ENCODE data around the gene TRAPPC10. TPM values are rescaled to one million over a fixed set of nuclear protein-coding genes. Genes with fewer than 3 reads are reported as not detected.
A peak's percentile ranks its signal among the peaks of the same experiment; 100 is the strongest.
"Not testable (repeated sequence)": the region's sequence is repeated elsewhere in the genome, so short reads cannot be mapped to it uniquely, and the experiment has no call there.

TRAPPC10 gene
- total RNA-seq, 1 experiment from 2014 or later, result 21.4 TPM

DNA sequence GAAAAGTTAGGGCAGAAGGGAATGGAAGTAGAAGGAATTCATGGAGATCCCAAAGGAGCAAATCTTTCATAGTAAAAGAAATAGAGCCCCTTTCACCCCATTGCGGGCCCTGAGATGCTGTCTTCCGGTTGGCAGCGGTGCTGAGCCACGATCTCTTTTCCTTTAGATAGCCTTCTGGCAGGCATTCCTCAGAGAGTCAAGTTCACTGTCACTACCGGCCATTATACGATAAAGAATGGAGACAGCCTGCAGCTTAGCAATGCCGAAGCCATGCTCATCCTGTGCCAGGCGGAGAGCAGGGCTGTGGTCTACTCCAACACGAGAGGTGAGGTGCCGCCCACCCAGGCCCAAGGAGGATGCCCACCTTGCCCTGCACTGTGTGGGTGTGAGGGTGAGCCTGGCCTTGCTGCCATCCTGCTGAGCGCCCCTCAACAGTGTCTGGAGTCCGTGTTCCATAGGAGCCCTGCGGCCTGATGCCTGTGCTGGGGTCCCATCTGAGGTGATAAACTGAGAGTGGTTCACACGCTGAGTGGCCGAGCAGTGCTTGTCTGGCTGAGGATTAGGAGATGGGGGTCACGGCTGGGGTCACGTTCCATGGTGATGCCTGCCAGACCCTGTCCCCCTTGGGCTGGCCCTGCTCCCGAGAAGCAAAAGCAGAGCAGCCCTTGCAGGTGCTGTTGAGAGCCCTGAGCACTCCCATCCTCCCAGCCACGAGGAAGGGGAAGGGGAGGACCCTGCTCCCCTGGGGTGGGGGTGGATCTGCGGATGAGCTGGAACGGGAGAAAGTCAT is 74.7 kb downstream of the TRAPPC10 start:
- no peak for DNase-seq (ENCODE audit: low read depth)

DNA sequence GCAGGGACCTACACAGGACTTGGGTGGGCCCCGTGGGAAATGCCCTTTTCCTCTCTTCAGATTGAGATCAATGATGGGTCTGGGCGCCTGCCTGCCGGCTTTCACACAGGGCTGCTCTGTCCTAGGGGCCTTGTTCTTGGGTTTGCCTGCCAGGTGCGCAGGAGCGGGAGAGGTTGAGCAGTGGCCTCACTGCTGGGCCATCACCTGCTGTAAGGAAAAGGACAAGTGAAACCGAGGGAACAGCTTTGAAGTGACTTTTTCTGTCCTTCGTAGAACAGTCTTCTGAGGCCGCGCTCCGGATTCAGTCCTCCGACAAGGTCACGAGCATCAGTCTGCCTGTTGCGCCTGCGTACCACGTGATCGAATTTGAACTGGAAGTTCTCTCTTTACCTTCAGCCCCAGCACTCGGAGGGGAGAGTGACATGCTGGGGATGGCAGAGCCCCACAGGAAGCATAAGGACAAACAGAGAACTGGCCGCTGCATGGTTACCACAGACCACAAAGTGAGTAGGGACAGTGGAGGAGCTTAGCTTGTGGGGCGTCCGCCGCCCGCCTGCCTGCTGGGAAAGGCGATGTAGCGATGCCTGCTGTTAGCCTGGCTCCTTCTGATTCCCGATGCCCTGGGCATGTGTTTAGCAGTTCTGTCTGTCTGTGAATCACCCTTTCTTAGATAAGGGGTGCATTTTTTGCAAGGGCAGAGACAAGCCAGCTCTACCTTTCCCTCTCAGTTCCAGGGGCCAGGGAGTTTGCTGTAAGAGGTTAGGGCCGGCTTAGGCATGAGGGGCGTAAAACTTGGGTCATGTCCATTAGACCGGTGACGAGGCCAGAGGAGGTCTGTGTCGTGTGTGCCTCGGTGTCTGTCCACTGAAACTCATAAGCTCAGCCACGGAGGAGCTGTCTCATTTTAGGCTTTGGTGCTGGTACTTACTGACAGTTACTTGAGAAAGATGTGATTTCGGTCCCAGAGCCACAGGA is 75.6 kb downstream of the TRAPPC10 start:
- DNase-seq (ENCODE audit: low read depth), result no peak

- no peak for DNase-seq (ENCODE audit: low read depth)
These were observed 76.3 kb downstream of the TRAPPC10 start for GRCh38 chr21:44088401-44088780.

DNA sequence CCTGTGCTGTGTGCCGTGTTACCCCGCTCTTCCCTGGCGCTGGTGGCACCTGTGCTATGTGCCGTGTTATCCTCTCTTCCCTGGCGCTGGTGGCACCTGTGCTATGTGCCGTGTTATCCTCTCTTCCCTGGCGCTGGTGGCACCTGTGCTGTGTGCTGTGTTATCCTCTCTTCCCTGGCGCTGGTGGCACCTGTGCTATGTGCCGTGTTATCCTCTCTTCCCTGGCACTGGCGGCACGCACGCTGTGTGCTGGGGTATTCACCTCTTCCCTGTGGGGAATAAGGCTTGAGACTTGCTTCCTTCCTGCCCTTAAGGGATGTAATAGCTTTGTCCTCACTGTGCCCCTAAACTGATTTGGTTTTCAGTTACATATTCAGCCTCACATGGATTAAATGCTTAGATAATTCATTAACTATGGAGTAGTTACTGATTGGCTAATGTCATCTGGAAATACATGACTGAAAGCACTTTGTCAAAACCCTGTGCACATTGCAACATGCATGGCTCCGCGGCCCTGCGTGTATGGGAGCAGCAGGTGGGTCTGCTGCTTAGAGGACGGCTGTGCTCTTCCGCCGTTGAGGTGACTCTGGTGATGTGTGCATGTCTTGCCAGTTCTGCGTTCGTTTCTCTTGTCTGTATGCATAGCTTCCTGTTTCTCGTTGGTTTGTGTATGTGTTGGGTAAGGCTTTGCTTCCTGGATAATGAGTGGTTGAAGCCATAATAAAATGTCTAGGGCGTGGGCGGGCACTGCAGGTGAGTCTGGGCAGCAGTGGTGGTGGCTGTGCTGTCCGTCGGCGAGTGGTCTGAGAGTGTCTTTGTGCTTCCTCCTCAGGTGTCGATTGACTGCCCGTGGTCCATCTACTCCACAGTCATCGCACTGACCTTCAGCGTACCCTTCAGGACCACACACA is 77.1 kb downstream of the TRAPPC10 start:
- DNase-seq (ENCODE audit: low read depth), result no peak

DNA sequence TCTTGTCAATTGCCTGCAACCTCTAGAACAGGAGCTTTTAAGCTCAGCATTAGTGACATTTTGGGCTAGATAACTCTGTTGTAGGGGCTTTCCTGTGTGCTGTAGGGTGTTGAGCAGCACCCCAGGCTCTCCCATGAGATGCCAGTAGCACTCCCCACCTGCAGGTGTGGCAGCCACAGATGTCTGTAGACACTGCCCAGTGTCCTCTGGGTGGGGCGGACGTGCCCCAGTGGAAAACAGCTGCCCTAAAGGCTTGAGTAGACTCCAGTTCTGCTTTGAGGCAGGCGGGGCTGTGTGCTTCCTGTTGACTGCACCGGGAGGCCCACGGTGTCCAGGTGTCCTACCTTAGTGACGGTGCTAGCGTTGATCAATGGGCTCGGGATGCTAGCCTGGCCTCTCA is 78.2 kb downstream of the TRAPPC10 start:
- no peak for DNase-seq (ENCODE audit: low read depth)

DNA sequence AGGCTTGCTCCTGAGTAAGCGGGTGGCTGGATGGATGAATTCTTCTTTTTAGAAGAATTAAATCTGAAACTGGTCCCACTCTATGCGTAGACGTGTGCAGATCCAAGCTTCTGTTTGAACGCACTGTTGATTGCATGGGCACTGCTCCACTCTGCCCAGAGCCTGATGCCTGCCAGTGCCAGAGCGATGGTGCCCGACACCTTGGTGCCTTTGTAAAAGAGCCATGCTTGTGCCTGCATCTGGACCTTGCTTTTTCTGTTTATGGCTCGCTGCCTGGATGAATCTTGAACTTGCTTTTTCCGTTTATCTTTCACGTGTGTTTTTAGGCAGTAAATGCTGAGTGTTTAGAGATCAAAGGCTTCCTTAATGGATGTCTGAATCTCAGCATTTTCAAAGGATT is 80.1 kb downstream of the TRAPPC10 start:
- DNase-seq (ENCODE audit: low read depth), result no peak

DNA sequence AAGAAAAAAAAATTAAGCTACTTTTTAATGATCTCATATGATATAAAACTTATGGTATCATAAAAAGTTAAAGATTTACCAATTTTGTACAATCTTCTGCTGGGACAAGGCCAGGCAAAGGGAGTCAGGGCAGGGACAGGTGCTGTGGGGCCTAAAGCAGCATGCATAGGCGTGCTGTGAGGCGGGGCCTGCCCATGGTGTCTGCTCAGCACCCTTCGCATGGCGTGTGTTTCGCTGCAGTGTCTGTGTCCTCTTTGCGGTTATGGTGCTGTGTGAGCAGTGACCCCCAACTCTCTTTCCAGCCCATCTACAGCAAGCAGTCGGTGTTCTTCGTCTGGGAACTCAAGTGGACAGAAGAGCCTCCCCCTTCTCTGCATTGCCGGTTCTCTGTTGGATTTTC is 81.7 kb downstream of the TRAPPC10 start:
- no peak for DNase-seq (ENCODE audit: low read depth)

DNA sequence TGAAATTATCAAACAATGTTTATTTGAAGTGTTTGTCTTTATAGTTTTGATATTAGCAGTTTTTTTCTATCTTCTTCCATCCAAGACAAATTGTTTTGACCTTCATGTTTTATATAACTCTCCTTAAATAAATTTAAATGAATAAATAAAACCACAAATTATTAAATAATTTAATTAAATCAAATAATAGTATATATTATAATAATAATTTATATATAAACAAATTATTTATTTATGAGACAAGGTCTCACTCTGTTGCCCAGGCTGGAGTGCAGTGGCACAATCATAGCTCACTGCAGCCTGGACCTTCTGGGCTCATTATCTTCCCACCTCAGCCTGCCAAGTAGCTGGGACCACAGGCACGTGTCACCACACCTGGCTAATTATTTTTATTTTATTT is 82.7 kb downstream of the TRAPPC10 start:
- no peak for DNase-seq (ENCODE audit: low read depth)

DNA sequence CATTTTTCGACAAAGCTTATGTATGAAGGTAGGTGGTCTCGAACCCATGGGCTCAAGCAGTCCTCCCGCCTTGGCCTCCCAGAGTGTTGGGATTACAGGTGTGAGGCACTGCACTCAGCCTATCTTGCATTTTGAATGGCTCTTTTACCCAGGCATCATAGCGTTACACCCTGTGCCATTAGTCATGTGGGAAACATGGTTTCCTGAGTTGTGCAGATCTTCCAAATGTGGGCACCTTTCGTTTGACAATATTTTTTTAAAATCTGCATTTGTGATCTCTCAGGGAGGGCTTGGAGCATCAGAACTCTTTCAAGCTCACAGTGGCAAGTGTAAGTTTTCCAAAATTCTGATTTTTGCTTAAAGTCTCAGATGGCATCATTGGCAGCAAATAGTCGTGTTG is 86.4 kb downstream of the TRAPPC10 start:
- not testable (repeated sequence) for DNase-seq (ENCODE audit: low read depth)

- DNase-seq (ENCODE audit: low read depth), result not testable (repeated sequence)
These were observed 86.9 kb downstream of the TRAPPC10 start for GRCh38 chr21:44098964-44099363.

- peak; percentile 30 for DNase-seq (ENCODE audit: low read depth)
These were observed 95.0 kb downstream of the TRAPPC10 start, which contains the start of gene PWP2 for GRCh38 chr21:44107026-44107501. PWP2 (plus strand) TSS chr21:44107399; CDS start chr21:44107417, 18 bp downstream.

- not testable (repeated sequence) for DNase-seq (ENCODE audit: low read depth)
These were observed 95.5 kb downstream of the TRAPPC10 start for GRCh38 chr21:44107589-44107988.

GRCh38 chr21:44113702-44114371 is 101.7 kb downstream of the TRAPPC10 start:
- not testable (repeated sequence) for DNase-seq (ENCODE audit: low read depth)

GRCh38 chr21:44122131-44122530 is 110.0 kb downstream of the TRAPPC10 start:
- DNase-seq (ENCODE audit: low read depth), result not testable (repeated sequence)

DNA sequence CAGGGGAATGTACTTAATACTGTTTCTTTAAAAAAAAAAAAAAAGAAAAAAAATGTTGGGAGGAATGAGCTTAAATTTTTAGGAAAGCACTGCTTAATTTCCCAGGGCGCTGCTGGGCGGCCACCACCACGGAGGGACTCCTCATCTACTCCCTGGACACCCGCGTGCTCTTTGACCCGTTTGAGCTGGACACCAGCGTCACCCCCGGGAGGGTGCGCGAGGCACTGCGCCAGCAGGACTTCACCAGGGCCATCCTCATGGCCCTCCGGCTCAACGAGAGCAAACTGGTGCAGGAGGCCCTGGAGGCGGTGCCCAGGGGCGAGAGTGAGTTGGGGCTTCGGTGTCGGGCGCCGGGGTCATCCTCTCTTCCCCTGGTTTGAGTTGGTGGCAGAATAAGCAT is 115.7 kb downstream of the TRAPPC10 start:
- not testable (repeated sequence) for DNase-seq (ENCODE audit: low read depth)

GRCh38 chr21:44133715-44134057 is 121.6 kb downstream of the TRAPPC10 start:
- DNase-seq (ENCODE audit: low read depth), result not testable (repeated sequence)

DNA sequence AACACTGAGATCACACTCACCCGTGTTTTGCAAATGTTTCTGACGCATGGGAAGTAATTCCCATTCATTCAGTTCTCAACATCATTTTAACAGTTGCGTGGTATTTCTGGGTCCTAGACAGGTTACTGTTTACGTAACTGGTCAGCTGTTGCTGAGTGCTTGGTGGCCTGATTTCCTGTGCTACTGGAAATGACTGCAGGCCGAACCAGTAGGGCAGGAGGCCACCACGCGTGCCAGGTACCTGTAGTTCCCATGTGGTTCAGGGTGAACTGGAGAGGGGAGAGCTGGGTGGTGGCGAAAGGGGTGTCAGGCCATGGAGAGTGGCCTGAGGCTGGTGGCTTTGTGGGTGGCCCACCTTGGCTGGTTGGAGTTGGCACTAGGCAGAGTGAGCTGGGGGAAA is 122.6 kb downstream of the TRAPPC10 start:
- not testable (repeated sequence) for DNase-seq (ENCODE audit: low read depth)

- not testable (repeated sequence) for DNase-seq (ENCODE audit: low read depth)
These were observed 125.9 kb downstream of the TRAPPC10 start for GRCh38 chr21:44138039-44138438.

GRCh38 chr21:44139787-44140551 is 127.9 kb downstream of the TRAPPC10 start:
- DNase-seq (ENCODE audit: low read depth), result peak; percentile 0

DNA sequence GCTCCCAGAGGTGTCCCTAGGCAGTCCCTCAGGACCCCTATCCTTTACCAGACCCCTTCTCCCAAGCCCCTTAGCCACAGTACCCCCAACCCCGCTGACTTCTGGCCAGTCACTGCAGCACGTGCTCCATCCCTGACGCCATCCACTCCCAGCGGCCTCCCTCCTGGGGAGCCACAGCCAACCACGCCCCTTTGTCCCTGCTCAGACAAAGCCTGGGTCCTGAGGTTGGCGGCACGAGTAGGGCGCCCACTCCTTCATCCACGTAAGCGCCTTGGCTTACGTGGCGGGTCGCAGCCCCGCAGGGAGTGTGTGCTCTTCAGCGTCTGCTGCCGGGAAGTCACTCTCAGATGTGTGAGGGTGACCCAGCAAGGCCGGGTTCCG is 128.4 kb downstream of the TRAPPC10 start:
- not testable (repeated sequence) for DNase-seq (ENCODE audit: low read depth)

Measured in LHCN-M2 (cell line).